HepG2 (cell line): ENCODE measurements around the gene FRMD4A. TPM values are rescaled to one million over a fixed set of nuclear protein-coding genes. Genes with fewer than 3 reads are reported as not detected.

ENCODE experiments used
- ATAC-seq: fragments of 200-7000 bp; cut with Tn5 transposase; 3 replicates; pipeline ENCODE4 v1.9.1; 2020; ENCODE audit warnings: mild to moderate bottlenecking, moderate library complexity
- BruUV-seq: library from RNA; stranded (reverse); fragments of 400-500 nt; replicated peaks from 2 replicates; lab custom pipeline; 2021; lab: Mats Ljungman, UMichigan
- CTCF ChIA-PET: fragments of 300-600 bp; formaldehyde crosslinking; extraction: SDS; loops from one replicate; lab custom pipeline; 2021; ENCODE audit warnings: low total read pairs, inconsistent platforms, low intra/inter-chr PET ratio; lab: Yijun Ruan, JAX
- POLR2A ChIA-PET: fragments of 350-600 bp; sonication (Branson Sonifier 250); formaldehyde crosslinking; loops from one replicate; lab custom pipeline; 2020; ENCODE audit warnings: antibody characterized with exemption, inconsistent platforms; lab: Yijun Ruan, JAX
- DNase-seq: peaks from one replicate; pipeline ENCODE4 v3.0.0-alpha.2; 2015; ENCODE audit warnings: low spot score
- FAIRE-seq: peaks from 3 replicates; lab custom pipeline; 2011; peaks lifted over from hg19 to GRCh38; lab: Jason Lieb, UNC
- H2AFZ ChIP-seq: one replicate; pipeline ENCODE4 v1.6.1; 2011; ENCODE audit warnings: low read length, inconsistent platforms
- H3K27ac ChIP-seq: fragments of 300-600 bp; 3 replicates; pipeline ENCODE4 v1.8.0; 2011; ENCODE audit warnings: mixed run types, mild to moderate bottlenecking, mixed read lengths, low read length, inconsistent platforms; ENCODE audit not compliant: insufficient read depth; ENCODE audit errors: extremely low read length
- H3K27me3 ChIP-seq, 2 experiments: fragments of 200-600 bp in 1 of 2; 2 replicates in 1 of 2; 3 replicates in 1 of 2; pipeline versions ENCODE4 v1.6.0 to v1.8.0; 2011; ENCODE audit warnings: low read length in 2 of 2, mild to moderate bottlenecking in 2 of 2, moderate library complexity in 2 of 2, inconsistent platforms in 1 of 2; ENCODE audit not compliant: insufficient read depth in 2 of 2, control insufficient read depth in 1 of 2
- H3K36me3 ChIP-seq, 2 experiments: fragments of 200-600 bp in 1 of 2; replicated peaks in 1 of 2; 2 replicates in 1 of 2; 3 replicates in 1 of 2; pipeline versions ENCODE4 v1.5.1 to v1.8.0; 2011; ENCODE audit warnings: low read length in 2 of 2, inconsistent platforms in 1 of 2; ENCODE audit not compliant: insufficient read depth in 2 of 2, control insufficient read depth in 1 of 2
- H3K4me1 ChIP-seq: 2 replicates; pipeline ENCODE4 v1.5.1; 2012; ENCODE audit warnings: low read length, inconsistent platforms; ENCODE audit not compliant: insufficient read depth
- H3K4me2 ChIP-seq: 2 replicates; pipeline ENCODE4 v1.6.0; 2011; ENCODE audit warnings: low read depth, low read length, inconsistent platforms
- H3K4me3 ChIP-seq, 3 experiments: fragments of 200-600 bp in 1 of 3; sonication (generic), shearing (Covaris generic) in 1 of 3; replicated peaks in 1 of 3; 2 replicates each; pipeline ENCODE4 v1.5.1; 2011 to 2016; ENCODE audit warnings: low read length in 3 of 3, inconsistent platforms in 2 of 3, low read depth in 2 of 3, mild to moderate bottlenecking in 2 of 3, control low read depth in 1 of 3, mixed read lengths in 1 of 3; ENCODE audit not compliant: insufficient read depth in 1 of 3
- H3K79me2 ChIP-seq: one replicate; pipeline ENCODE4 v1.6.1; 2011; ENCODE audit warnings: low read length, inconsistent platforms; ENCODE audit not compliant: insufficient read depth
- H3K9ac ChIP-seq: 2 replicates; pipeline ENCODE4 v1.6.0; 2011; ENCODE audit warnings: mild to moderate bottlenecking, low read depth, low read length, inconsistent platforms; ENCODE audit not compliant: insufficient read depth
- H3K9me3 ChIP-seq: 2 replicates; pipeline ENCODE4 v1.5.1; 2012; ENCODE audit warnings: mild to moderate bottlenecking, low read length
- H4K20me1 ChIP-seq: 2 replicates; pipeline ENCODE4 v1.6.0; 2011; ENCODE audit warnings: inconsistent platforms, mild to moderate bottlenecking, low read length, moderate library complexity; ENCODE audit not compliant: insufficient read depth
- FOXP1 ChIP-seq, 2 experiments: fragments of 450-650 bp in 1 of 2; IDR thresholded peaks; 2 replicates each; pipeline ENCODE4 v1.6.1; 2017 to 2018; ENCODE audit warnings: antibody characterized with exemption in 1 of 2
- HNF4G ChIP-seq, 2 experiments: sonication (generic) in 1 of 2; formaldehyde crosslinking in 1 of 2; IDR thresholded peaks; 2 replicates each; pipeline versions ENCODE4 v1.4.0 to v1.6.1; 2011 to 2020; ENCODE audit warnings: borderline replicate concordance in 2 of 2, low read depth in 2 of 2, mild to moderate bottlenecking in 2 of 2, low read length in 1 of 2, missing genetic modification reagents in 1 of 2, moderate library complexity in 1 of 2
- PTBP1 ChIP-seq: fragments of 200-400 bp; formaldehyde crosslinking; IDR thresholded peaks from 2 replicates; pipeline ENCODE4 v1.6.1; 2018; ENCODE audit warnings: low read length, low read depth; ENCODE audit not compliant: poor library complexity, severe bottlenecking
- SATB2 ChIP-seq: sonication (generic); formaldehyde crosslinking; IDR thresholded peaks from 2 replicates; pipeline ENCODE4 v1.5.0; 2020; ENCODE audit warnings: missing genetic modification reagents
- ZBTB3 ChIP-seq: sonication (generic); formaldehyde crosslinking; IDR thresholded peaks from 2 replicates; pipeline ENCODE4 v1.4.0; 2020; ENCODE audit warnings: low read depth, mild to moderate bottlenecking, moderate library complexity, missing genetic modification reagents, borderline replicate concordance
- ZNF329 ChIP-seq: sonication (generic); formaldehyde crosslinking; IDR thresholded peaks from 2 replicates; pipeline ENCODE4 v1.9.0; 2021; ENCODE audit warnings: low read depth, mild to moderate bottlenecking, missing genetic modification reagents
- WGBS: methylation state at CpG from one replicate; pipeline ENCODE4 v1.1.6; 2017; ENCODE audit warnings: low lambda C conversion rate; 5-methylcytosine and 5-hydroxymethylcytosine counted together
- in situ Hi-C: cut with HindIII; loops from 2 replicates; pipeline ENCODE4 v1.10.0; 2017; ENCODE audit warnings: low pct_unique_long_range_greater_than_20kb; ENCODE audit not compliant: extremely low pct_ligation_motif_present
- intact Hi-C: fragments of 100-400 bp; cut with micrococcal nuclease; formaldehyde crosslinking; loops from one replicate; pipeline ENCODE4 v1.10.0; 2022; ENCODE audit not compliant: unreplicated experiment
- polyA plus RNA-seq, 8 experiments: library from polyadenylated mRNA; depleted of rRNA in 3 of 8; stranded (reverse) in 7 of 8; unstranded in 1 of 8; fragments of >200 nt; fragmentation: Illumina TruSeq in 4 of 8; extraction: Trizol in 4 of 8; gene quantifications; 2 replicates each; pipeline versions ENCODE4 v1.2.1 to v1.2.3, GENCODE V29; 2011 to 2016; ENCODE audit warnings: low read depth in 4 of 8, missing spikeins in 1 of 8, mixed read lengths in 1 of 8; ENCODE audit not compliant: insufficient read depth in 1 of 8
- total RNA-seq, 5 experiments: library from RNA; depleted of rRNA; stranded (reverse); fragments of >200 nt; fragmentation: Illumina TruSeq; extraction: Trizol; gene quantifications; 2 replicates each; pipeline ENCODE4 v1.2.3, GENCODE V29; 2016; ENCODE audit warnings: low read depth in 1 of 5
- TF ChIP-seq, protein P1 (sequence below): fragments of 450-650 bp; IDR thresholded peaks from 2 replicates; pipeline ENCODE4 v1.6.1; 2016
- TF ChIP-seq, protein P2 (sequence below): sonication (generic); formaldehyde crosslinking; IDR thresholded peaks from 2 replicates; pipeline ENCODE4 v1.4.0; 2020; ENCODE audit warnings: mild to moderate bottlenecking, missing genetic modification reagents

Gene FRMD4A
- total and polyA plus RNA-seq, 2 of the 13 experiments (the other 11 are each of a cell fraction or from before 2014, with no cell fraction given), result 0.09 to 0.26 TPM

DNA sequence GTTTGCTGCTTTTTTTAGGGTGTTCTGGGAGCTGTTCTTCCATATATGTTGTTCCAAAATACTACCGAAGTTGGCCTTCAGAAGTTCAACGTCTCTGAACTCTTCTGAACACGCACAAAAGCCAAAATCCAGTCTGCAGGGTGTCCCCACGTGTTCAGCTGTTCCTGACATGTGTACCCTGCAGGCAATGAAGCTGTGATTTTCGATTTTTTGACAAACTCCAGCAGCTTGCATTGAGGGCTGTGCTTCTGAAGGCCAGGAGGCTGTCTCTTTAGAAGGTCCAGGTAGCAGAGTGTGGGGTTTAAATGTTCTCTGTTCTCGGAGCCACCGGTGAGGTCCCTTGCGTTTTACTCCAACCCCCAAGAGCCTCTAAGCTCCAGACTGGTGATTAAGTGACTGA lies 598.9 kb downstream of the FRMD4A start:
- Histone ChIP-seq H3K27me3 (peaks cover 0 to 13% of the 10 kb centered on the region in 2 experiments; a peak in 2 of 5 replicates), H3K4me3 (no peak overlapping the region), H2AFZ (peak overlapping the region; percentile 27), H3K27ac (no peak overlapping the region), H3K4me1 (no peaks in the 10 kb centered on the region), H4K20me1 (no peaks in the 10 kb centered on the region), H3K9ac (no peak overlapping the region), H3K9me3 (no peaks in the 10 kb centered on the region), H3K79me2 (no peaks in the 10 kb centered on the region), H3K36me3 (no peaks in the 10 kb centered on the region), H3K4me2 (no peak overlapping the region)
- BruUV-seq, result no TSS peak
- in situ Hi-C loops, result no loop called here
- ATAC-seq (no peak), DNase-seq (no peak), FAIRE-seq (no peak)
- CTCF ChIA-PET, result no interaction called here
- intact Hi-C loops, result no loop called here
- POLR2A ChIA-PET, result no interaction called here
- WGBS, result 16% methylated on average over 5 of the region's 8 CpGs
- TF ChIP-seq, protein P1, sequence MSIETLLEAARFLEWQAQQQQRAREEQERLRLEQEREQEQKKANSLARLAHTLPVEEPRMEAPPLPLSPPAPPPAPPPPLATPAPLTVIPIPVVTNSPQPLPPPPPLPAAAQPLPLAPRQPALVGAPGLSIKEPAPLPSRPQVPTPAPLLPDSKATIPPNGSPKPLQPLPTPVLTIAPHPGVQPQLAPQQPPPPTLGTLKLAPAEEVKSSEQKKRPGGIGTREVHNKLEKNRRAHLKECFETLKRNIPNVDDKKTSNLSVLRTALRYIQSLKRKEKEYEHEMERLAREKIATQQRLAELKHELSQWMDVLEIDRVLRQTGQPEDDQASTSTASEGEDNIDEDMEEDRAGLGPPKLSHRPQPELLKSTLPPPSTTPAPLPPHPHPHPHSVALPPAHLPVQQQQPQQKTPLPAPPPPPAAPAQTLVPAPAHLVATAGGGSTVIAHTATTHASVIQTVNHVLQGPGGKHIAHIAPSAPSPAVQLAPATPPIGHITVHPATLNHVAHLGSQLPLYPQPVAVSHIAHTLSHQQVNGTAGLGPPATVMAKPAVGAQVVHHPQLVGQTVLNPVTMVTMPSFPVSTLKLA, result peak; percentile 98
- no peak for TF ChIP-seq ZBTB3 (CRISPR knock-in tag)

DNA sequence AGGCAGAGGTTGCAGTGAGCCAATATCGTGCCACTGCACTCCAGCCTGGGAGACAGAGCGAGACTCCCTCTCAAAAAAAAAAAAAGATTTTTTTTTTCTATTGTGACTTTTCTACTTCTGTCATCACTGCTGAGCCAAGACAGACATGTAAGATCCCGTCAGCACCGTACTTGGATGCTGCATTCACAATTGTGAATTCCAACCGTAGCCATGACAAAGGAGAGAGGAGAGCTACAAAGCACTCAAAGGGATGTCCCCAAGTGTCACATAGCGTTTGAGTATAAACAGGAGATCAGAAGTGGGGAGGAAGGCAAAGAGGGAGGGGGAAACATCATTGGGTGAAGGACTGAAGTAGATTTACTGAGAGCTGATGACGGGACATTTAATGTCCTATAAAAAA lies 599.8 kb downstream of the FRMD4A start:
- H3K36me3 ChIP-seq, result no peaks in the 10 kb centered on the region
- H3K27ac ChIP-seq, result no peak overlapping the region
- DNase-seq (no peak), FAIRE-seq (no peak), ATAC-seq (no peak)
- no peaks in the 10 kb centered on the region for H4K20me1 ChIP-seq
- ChIA-PET CTCF (no interaction called here), POLR2A (no interaction called here)
- H3K27me3 ChIP-seq, result peaks cover 0 to 13% of the 10 kb centered on the region in 2 experiments; a peak in 2 of 5 replicates
- H3K9me3 ChIP-seq, result no peaks in the 10 kb centered on the region
- H3K4me2 ChIP-seq, result no peak overlapping the region
- no peaks in the 10 kb centered on the region for H3K79me2 ChIP-seq
- in situ Hi-C loops, result no loop called here
- BruUV-seq, result no TSS peak
- no peak overlapping the region for H3K9ac ChIP-seq
- intact Hi-C loops, result no loop called here
- WGBS, result 49% methylated on average over 7 of the region's 7 CpGs
- TF ChIP-seq SATB2 (CRISPR knock-in tag) (no peak), PTBP1 (no peak), HNF4G (IDR thresholded peaks at IDR 0.05; ENCODE audit: borderline replicate concordance, low read depth, low read length) (no peak), HNF4G (CRISPR knock-in tag; IDR thresholded peaks at IDR 0.05; ENCODE audit: borderline replicate concordance, low read depth) (no peak), ZNF329 (CRISPR knock-in tag) (no peak), FOXP1 (IDR thresholded peaks at IDR 0.05) (no peak), FOXP1 (CRISPR knock-in tag; IDR thresholded peaks at IDR 0.05) (no peak)
- TF ChIP-seq, protein P2, sequence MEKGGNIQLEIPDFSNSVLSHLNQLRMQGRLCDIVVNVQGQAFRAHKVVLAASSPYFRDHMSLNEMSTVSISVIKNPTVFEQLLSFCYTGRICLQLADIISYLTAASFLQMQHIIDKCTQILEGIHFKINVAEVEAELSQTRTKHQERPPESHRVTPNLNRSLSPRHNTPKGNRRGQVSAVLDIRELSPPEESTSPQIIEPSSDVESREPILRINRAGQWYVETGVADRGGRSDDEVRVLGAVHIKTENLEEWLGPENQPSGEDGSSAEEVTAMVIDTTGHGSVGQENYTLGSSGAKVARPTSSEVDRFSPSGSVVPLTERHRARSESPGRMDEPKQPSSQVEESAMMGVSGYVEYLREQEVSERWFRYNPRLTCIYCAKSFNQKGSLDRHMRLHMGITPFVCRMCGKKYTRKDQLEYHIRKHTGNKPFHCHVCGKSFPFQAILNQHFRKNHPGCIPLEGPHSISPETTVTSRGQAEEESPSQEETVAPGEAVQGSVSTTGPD (CRISPR knock-in tag), result no peak
- H3K4me1 ChIP-seq, result peaks cover 3% of the 10 kb centered on the region
- no peak overlapping the region for H3K4me3 ChIP-seq
- no peak overlapping the region for H2AFZ ChIP-seq
